Measurements from ENCODE around the gene DDX17. TPM values are rescaled to one million over a fixed set of nuclear protein-coding genes. Genes with fewer than 3 reads are reported as not detected.
A peak's percentile ranks its signal among the peaks of the same experiment; 100 is the strongest.

The DDX17 gene
- total RNA-seq, 1 experiment from 2014 or later: 529 TPM

DNA sequence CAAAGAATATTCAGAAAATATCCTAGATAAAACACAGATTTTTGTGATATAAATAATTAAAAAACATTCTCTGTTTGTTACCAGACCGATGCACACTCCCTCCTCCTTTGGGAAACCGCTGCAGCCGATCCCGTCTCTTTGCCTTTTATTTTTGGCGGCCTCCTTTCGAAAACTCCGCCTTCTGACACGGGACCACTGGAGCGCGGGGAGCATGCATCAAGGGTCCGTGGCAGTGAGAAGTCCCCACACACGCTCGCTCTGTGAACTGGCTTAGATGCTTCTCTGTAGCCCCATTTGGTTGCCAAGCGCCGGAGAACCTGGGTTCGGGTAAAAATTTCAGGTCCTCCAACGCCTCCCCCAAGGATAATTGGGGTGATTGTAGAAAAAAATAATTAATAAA, 17.0 kb downstream of the DDX17 start:
- Histone ChIP-seq H3K18ac (ENCODE audit: insufficient read length, low read depth, low read length) (no peak overlapping the region), H3K4me1 (ENCODE audit: insufficient read depth, low read length) (no peaks in the 10 kb centered on the region), H3K4me2 (ENCODE audit: insufficient read depth, insufficient read length, low read length) (no peak overlapping the region), H4K91ac (ENCODE audit: insufficient read length, low read depth, low read length) (no peak overlapping the region), H3K79me2 (ENCODE audit: insufficient read depth, low read length) (no peaks in the 10 kb centered on the region), H2AFZ (ENCODE audit: low read length) (no peak overlapping the region), H4K8ac (replicated peaks; ENCODE audit: insufficient read length, low read depth, low read length) (no peak overlapping the region), H3K14ac (ENCODE audit: insufficient read depth, low read length) (no peak overlapping the region), H3K9me3 (ENCODE audit: control insufficient read depth, low read depth, low read length) (no peaks in the 10 kb centered on the region), H3T11ph (ENCODE audit: low read length) (no peak overlapping the region), H3K23ac (ENCODE audit: insufficient read length, low read depth, low read length) (no peak overlapping the region), H2BK20ac (ENCODE audit: low read depth, low read length, poor library complexity, severe bottlenecking) (no peak overlapping the region), H2BK120ac (ENCODE audit: low read depth, low read length, poor library complexity, severe bottlenecking) (no peak overlapping the region), H2BK12ac (ENCODE audit: insufficient read length, low read depth, low read length) (no peak overlapping the region), H3K4ac (ENCODE audit: low read depth, low read length) (no peak overlapping the region), H4K5ac (ENCODE audit: insufficient read length, low read depth, low read length) (no peak overlapping the region), H4K20me1 (ENCODE audit: control insufficient read depth, insufficient read depth, insufficient read length) (no peaks in the 10 kb centered on the region), H3K56ac (ENCODE audit: insufficient read length, low read depth, low read length) (no peak overlapping the region), H3K27me3 (ENCODE audit: insufficient read depth, low read length) (no peaks in the 10 kb centered on the region), H3K79me1 (ENCODE audit: insufficient read depth, low read depth, low read length, poor library complexity, severe bottlenecking) (no peaks in the 10 kb centered on the region), H3K27ac (ENCODE audit: insufficient read length, low read depth, low read length) (no peak overlapping the region), H2BK15ac (ENCODE audit: low read depth, low read length) (no peak overlapping the region), H3K23me2 (ENCODE audit: insufficient read length, low read depth, low read length, poor library complexity, severe bottlenecking) (no peaks in the 10 kb centered on the region), H2AK5ac (ENCODE audit: insufficient read length, low read length) (no peak overlapping the region), H3K9ac (ENCODE audit: extremely low read depth, insufficient read length, low read length) (no peak overlapping the region), H2BK5ac (ENCODE audit: insufficient read length, low read length) (no peak overlapping the region)
- Mint-ChIP-seq H3K9me3 (no peaks in the 10 kb centered on the region), H3K27ac (peak overlapping the region in 1 of 3 experiments; percentile 97; a peak in 2 of 7 replicates), H3K4me3 (no peak overlapping the region), H3K36me3 (ENCODE audit: insufficient read depth in 1 of 3, low read depth in 3 of 3) (peaks cover 75 to 94% (median 93%) of the 10 kb centered on the region in 3 experiments), H3K27me3 (ENCODE audit: low read depth) (no peaks in the 10 kb centered on the region; the same call in 1 of the 2 replicates), H3K4me1 (peaks cover 20 to 47% of the 10 kb centered on the region in 2 experiments)
- no peak for TF ChIP-seq CTCF (conservative IDR thresholded peaks at IDR 0.05)
- WGBS (ENCODE audit: extremely low coverage, insufficient read length, low lambda C conversion rate): no CpG with 5 or more reads among the region's 17 CpGs
- no peak for DNase-seq
